ENCODE measurements around the gene CETN1.

CETN1 gene

GRCh38 chr18:573385-573784, 6.8 kb upstream of the CETN1 start:
- Histone ChIP-seq H3K9ac (ENCODE audit: insufficient read length) (no peak overlapping the region), H3K4me3 (no peak overlapping the region), H3K27ac (no peak overlapping the region), H3K36me3 (ENCODE audit: insufficient read depth, low read length) (no peaks in the 10 kb centered on the region), H3K9me3 (ENCODE audit: low read depth, low read length) (no peaks in the 10 kb centered on the region)
- no peak for TF ChIP-seq FOXP2 (optimal IDR thresholded peaks at IDR 0.05; ENCODE audit: control extremely low read depth, extremely low read length, insufficient read depth)
- TF ChIP-seq EZH2 (IDR thresholded peaks at IDR 0.05): no peak
- no peak for TF ChIP-seq POLR2AphosphoS5 (IDR thresholded peaks at IDR 0.05; ENCODE audit: borderline replicate concordance, low read depth, low read length)
- DNase-seq (ENCODE audit: low read depth, low spot score): no peak

GRCh38 chr18:574149-574860, 5.9 kb upstream of the CETN1 start:
- Histone ChIP-seq H3K36me3 (ENCODE audit: insufficient read depth, low read length) (no peaks in the 10 kb centered on the region), H3K9ac (ENCODE audit: insufficient read length) (no peak overlapping the region), H3K27ac (no peak overlapping the region), H3K4me3 (no peak overlapping the region), H3K9me3 (ENCODE audit: low read depth, low read length) (no peaks in the 10 kb centered on the region)
- DNase-seq (ENCODE audit: low read depth, low spot score): no peak
- TF ChIP-seq POLR2AphosphoS5 (IDR thresholded peaks at IDR 0.05; ENCODE audit: borderline replicate concordance, low read depth, low read length): no peak

GRCh38 chr18:574865-575645, 5.1 kb upstream of the CETN1 start:
- H3K27ac ChIP-seq: no peak overlapping the region
- no peaks in the 10 kb centered on the region for H3K36me3 ChIP-seq (ENCODE audit: insufficient read depth, low read length)
- no peak overlapping the region for H3K9ac ChIP-seq (ENCODE audit: insufficient read length)
- no peaks in the 10 kb centered on the region for H3K9me3 ChIP-seq (ENCODE audit: low read depth, low read length)
- no peak for TF ChIP-seq POLR2AphosphoS5 (IDR thresholded peaks at IDR 0.05; ENCODE audit: borderline replicate concordance, low read depth, low read length)
- TF ChIP-seq EZH2 (IDR thresholded peaks at IDR 0.05): no peak
- no peak for TF ChIP-seq FOXP2 (optimal IDR thresholded peaks at IDR 0.05; ENCODE audit: control extremely low read depth, extremely low read length, insufficient read depth)
- H3K4me3 ChIP-seq: no peak overlapping the region
- DNase-seq (ENCODE audit: low read depth, low spot score): no peak

- Histone ChIP-seq H3K9ac (ENCODE audit: insufficient read length) (no peak overlapping the region), H3K27ac (peak overlapping the region; percentile 46; the same call in 1 of the 2 replicates), H3K36me3 (ENCODE audit: insufficient read depth, low read length) (no peaks in the 10 kb centered on the region), H3K4me3 (no peak overlapping the region), H3K9me3 (ENCODE audit: low read depth, low read length) (no peaks in the 10 kb centered on the region)
- no peak for DNase-seq (ENCODE audit: low read depth, low spot score)
- TF ChIP-seq FOXP2 (optimal IDR thresholded peaks at IDR 0.05; ENCODE audit: control extremely low read depth, extremely low read length, insufficient read depth): no peak
- TF ChIP-seq EZH2 (IDR thresholded peaks at IDR 0.05): no peak
- TF ChIP-seq POLR2AphosphoS5 (IDR thresholded peaks at IDR 0.05; ENCODE audit: borderline replicate concordance, low read depth, low read length): no peak
Measured at GRCh38 chr18:576924-577323, 3.3 kb upstream of the CETN1 start.

GRCh38 chr18:577643-578375, 2.4 kb upstream of the CETN1 start:
- no peak for DNase-seq (ENCODE audit: low read depth, low spot score)
- H3K27ac ChIP-seq: no peak overlapping the region
- no peaks in the 10 kb centered on the region for H3K36me3 ChIP-seq (ENCODE audit: insufficient read depth, low read length)
- TF ChIP-seq FOXP2 (optimal IDR thresholded peaks at IDR 0.05; ENCODE audit: control extremely low read depth, extremely low read length, insufficient read depth): no peak
- no peak for TF ChIP-seq EZH2 (IDR thresholded peaks at IDR 0.05)
- no peak for TF ChIP-seq POLR2AphosphoS5 (IDR thresholded peaks at IDR 0.05; ENCODE audit: borderline replicate concordance, low read depth, low read length)
- H3K4me3 ChIP-seq: no peak overlapping the region
- H3K9me3 ChIP-seq (ENCODE audit: low read depth, low read length): no peaks in the 10 kb centered on the region
- no peak overlapping the region for H3K9ac ChIP-seq (ENCODE audit: insufficient read length)

- Histone ChIP-seq H3K9ac (ENCODE audit: insufficient read length) (no peak overlapping the region), H3K27ac (no peak overlapping the region), H3K4me3 (no peak overlapping the region), H3K36me3 (ENCODE audit: insufficient read depth, low read length) (no peaks in the 10 kb centered on the region), H3K9me3 (ENCODE audit: low read depth, low read length) (no peaks in the 10 kb centered on the region)
- TF ChIP-seq EZH2 (IDR thresholded peaks at IDR 0.05) (no peak), POLR2AphosphoS5 (IDR thresholded peaks at IDR 0.05; ENCODE audit: borderline replicate concordance, low read depth, low read length) (no peak), FOXP2 (optimal IDR thresholded peaks at IDR 0.05; ENCODE audit: control extremely low read depth, extremely low read length, insufficient read depth) (no peak)
- DNase-seq (ENCODE audit: low read depth, low spot score): no peak
Measured at GRCh38 chr18:579238-579637, 942 bp upstream of the CETN1 start.

DNA sequence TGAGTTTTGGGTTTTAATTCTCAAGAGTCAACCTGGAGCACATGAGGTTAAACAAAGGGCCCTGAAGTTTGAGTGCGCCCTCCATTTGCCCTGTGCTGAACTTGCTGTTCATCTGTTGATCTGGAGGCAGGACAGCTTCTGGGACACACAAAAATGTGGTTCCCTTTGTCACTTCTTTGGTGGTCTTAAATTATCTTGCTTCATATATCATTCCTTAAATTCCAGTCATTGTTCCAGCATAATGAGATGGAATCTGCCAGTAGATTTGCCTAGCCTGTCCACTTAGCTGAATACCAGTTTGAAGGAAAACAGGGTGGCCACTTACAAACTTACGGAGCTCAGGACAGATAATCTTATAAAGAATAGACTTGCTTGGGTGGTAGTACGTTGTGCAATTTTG, 916 bp downstream of the CETN1 start:
- no peaks in the 10 kb centered on the region for H3K9me3 ChIP-seq (ENCODE audit: low read depth, low read length)
- no peak overlapping the region for H3K27ac ChIP-seq
- DNase-seq (ENCODE audit: low read depth, low spot score): no peak
- no peak overlapping the region for H3K9ac ChIP-seq (ENCODE audit: insufficient read length)
- no peaks in the 10 kb centered on the region for H3K36me3 ChIP-seq (ENCODE audit: insufficient read depth, low read length)
- TF ChIP-seq EZH2 (IDR thresholded peaks at IDR 0.05): no peak
- TF ChIP-seq FOXP2 (optimal IDR thresholded peaks at IDR 0.05; ENCODE audit: control extremely low read depth, extremely low read length, insufficient read depth): no peak
- TF ChIP-seq POLR2AphosphoS5 (IDR thresholded peaks at IDR 0.05; ENCODE audit: borderline replicate concordance, low read depth, low read length): no peak
- H3K4me3 ChIP-seq: no peak overlapping the region

DNA sequence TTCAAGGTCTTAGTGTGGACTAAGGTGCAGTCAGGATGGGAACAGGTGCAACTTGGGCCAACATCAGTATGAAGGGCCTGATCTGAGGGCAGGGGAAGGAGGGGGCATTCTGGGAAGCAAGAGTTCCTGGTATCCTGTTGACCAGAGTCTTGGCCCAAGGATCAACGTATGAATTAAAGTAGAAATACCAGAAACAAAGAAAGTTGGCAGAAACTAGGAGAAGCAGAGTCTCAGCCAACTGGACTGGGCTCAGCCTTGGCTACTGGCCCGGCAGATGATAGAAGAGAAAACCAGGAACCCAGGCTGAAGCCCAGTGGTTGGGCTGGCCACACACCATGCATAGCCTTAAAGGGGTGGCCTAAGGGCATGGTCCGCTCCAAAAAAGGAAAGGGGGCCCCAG, 2.3 kb downstream of the CETN1 start:
- Histone ChIP-seq H3K36me3 (ENCODE audit: insufficient read depth, low read length) (no peaks in the 10 kb centered on the region), H3K4me3 (no peak overlapping the region), H3K27ac (no peak overlapping the region), H3K9ac (ENCODE audit: insufficient read length) (no peak overlapping the region), H3K9me3 (ENCODE audit: low read depth, low read length) (no peaks in the 10 kb centered on the region)
- no peak for DNase-seq (ENCODE audit: low read depth, low spot score)
- TF ChIP-seq EZH2 (IDR thresholded peaks at IDR 0.05) (no peak), FOXP2 (optimal IDR thresholded peaks at IDR 0.05; ENCODE audit: control extremely low read depth, extremely low read length, insufficient read depth) (no peak), POLR2AphosphoS5 (IDR thresholded peaks at IDR 0.05; ENCODE audit: borderline replicate concordance, low read depth, low read length) (no peak)
